HEK293 (cell line): ENCODE measurements around the gene TNIK.

Experiments used
- GLI4 ChIP-seq: fragments of 450-650 bp; formaldehyde crosslinking; IDR thresholded peaks from 2 replicates; pipeline ENCODE4 v1.5.1; 2016; ENCODE audit warnings: missing biosample characterization, missing genetic modification characterization
- TF ChIP-seq, protein P1 (sequence below): fragments of 450-650 bp; formaldehyde crosslinking; IDR thresholded peaks from 2 replicates; pipeline ENCODE4 v1.5.1; 2016; ENCODE audit warnings: missing biosample characterization, missing genetic modification characterization
- TF ChIP-seq, protein P2 (sequence below): fragments of 450-650 bp; formaldehyde crosslinking; IDR thresholded peaks from 2 replicates; pipeline ENCODE4 v1.5.1; 2016; ENCODE audit warnings: missing biosample characterization, missing genetic modification characterization
- TF ChIP-seq, protein P3 (sequence below): sonication (generic); formaldehyde crosslinking; IDR thresholded peaks from 2 replicates; pipeline ENCODE4 v1.8.1; 2022; ENCODE audit warnings: mild to moderate bottlenecking, moderate library complexity, missing genetic modification reagents

DNA sequence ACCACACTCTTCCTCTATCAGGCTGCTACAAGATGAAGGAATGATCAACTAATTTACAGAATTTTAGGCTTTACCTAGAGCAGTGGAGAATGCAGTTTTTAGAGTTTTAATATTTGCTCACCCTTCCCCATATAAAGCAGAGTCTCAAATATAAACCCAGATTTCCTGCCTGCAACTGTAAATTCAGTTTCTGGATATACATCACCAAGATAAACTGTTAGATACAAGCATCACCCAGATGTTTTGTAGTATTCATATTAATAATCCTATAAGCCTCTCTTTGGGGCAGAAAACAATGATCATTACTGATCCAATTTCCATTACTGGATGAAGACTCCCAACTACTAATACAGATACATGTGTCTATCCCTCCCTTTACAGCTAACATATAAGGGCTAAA is 205.9 kb downstream of the TNIK start:
- TF ChIP-seq, protein P1, sequence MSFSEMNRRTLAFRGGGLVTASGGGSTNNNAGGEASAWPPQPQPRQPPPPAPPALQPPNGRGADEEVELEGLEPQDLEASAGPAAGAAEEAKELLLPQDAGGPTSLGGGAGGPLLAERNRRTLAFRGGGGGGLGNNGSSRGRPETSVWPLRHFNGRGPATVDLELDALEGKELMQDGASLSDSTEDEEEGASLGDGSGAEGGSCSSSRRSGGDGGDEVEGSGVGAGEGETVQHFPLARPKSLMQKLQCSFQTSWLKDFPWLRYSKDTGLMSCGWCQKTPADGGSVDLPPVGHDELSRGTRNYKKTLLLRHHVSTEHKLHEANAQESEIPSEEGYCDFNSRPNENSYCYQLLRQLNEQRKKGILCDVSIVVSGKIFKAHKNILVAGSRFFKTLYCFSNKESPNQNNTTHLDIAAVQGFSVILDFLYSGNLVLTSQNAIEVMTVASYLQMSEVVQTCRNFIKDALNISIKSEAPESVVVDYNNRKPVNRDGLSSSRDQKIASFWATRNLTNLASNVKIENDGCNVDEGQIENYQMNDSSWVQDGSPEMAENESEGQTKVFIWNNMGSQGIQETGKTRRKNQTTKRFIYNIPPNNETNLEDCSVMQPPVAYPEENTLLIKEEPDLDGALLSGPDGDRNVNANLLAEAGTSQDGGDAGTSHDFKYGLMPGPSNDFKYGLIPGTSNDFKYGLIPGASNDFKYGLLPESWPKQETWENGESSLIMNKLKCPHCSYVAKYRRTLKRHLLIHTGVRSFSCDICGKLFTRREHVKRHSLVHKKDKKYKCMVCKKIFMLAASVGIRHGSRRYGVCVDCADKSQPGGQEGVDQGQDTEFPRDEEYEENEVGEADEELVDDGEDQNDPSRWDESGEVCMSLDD: no peak
- TF ChIP-seq, protein P2, sequence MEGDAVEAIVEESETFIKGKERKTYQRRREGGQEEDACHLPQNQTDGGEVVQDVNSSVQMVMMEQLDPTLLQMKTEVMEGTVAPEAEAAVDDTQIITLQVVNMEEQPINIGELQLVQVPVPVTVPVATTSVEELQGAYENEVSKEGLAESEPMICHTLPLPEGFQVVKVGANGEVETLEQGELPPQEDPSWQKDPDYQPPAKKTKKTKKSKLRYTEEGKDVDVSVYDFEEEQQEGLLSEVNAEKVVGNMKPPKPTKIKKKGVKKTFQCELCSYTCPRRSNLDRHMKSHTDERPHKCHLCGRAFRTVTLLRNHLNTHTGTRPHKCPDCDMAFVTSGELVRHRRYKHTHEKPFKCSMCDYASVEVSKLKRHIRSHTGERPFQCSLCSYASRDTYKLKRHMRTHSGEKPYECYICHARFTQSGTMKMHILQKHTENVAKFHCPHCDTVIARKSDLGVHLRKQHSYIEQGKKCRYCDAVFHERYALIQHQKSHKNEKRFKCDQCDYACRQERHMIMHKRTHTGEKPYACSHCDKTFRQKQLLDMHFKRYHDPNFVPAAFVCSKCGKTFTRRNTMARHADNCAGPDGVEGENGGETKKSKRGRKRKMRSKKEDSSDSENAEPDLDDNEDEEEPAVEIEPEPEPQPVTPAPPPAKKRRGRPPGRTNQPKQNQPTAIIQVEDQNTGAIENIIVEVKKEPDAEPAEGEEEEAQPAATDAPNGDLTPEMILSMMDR (tag by site-specific recombination): no peak
- TF ChIP-seq, protein P3, sequence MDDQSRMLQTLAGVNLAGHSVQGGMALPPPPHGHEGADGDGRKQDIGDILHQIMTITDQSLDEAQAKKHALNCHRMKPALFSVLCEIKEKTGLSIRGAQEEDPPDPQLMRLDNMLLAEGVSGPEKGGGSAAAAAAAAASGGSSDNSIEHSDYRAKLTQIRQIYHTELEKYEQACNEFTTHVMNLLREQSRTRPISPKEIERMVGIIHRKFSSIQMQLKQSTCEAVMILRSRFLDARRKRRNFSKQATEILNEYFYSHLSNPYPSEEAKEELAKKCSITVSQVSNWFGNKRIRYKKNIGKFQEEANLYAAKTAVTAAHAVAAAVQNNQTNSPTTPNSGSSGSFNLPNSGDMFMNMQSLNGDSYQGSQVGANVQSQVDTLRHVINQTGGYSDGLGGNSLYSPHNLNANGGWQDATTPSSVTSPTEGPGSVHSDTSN (CRISPR knock-in tag): no peak
- no peak for TF ChIP-seq GLI4 (tag by site-specific recombination)
